Fibroblast of the conjunctiva (primary cell): ENCODE results near the gene GTF2F1.
"Not testable (repeated sequence)": the region's sequence is repeated elsewhere in the genome, so short reads cannot be mapped to it uniquely, and the experiment has no call there.

Source experiments
- DNase-seq: peaks from one replicate; pipeline ENCODE4 v3.0.0-alpha.2; 2010; ENCODE audit warnings: low read depth

Gene GTF2F1

DNA sequence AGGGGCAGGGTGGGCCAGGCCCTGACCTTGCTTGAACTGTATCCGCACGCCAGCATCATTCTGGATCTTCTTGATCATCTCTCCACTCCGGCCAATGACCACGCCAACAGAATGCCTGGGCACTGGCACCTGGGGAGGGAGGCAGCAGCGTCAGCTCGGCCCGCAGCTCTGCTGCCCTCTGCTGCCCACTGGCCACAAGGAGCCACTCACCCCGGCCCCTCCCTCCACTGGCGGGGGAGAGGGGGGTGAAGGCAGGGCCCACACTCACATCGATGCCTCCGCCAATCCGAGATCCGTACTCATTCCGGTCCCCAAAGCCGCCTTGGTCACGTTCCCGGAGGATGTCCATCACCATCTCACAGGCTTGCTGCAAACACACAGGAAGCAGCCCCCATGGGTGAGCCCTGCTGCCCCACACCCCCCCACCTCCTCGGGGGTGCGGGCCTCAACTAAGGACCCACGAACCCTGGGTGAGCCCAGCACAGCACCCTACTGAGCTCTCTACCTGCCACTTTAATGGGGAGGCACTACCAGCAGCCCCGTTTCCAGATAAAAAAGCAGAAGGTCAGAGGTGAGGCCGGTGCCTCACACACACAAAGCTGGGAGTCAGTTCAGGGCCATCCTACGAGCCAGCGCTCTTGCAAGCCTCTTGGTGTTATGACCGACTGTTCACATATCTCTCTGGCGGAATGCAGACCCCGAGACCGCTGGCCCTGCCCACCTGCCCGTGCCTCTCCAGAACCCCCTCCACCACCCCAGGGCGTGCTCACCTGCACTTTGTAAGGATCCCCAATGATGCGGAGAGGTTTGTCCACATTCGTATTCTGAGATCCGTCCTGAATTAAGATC, 25.0 kb upstream of the GTF2F1 start:
- DNase-seq: no peak

DNA sequence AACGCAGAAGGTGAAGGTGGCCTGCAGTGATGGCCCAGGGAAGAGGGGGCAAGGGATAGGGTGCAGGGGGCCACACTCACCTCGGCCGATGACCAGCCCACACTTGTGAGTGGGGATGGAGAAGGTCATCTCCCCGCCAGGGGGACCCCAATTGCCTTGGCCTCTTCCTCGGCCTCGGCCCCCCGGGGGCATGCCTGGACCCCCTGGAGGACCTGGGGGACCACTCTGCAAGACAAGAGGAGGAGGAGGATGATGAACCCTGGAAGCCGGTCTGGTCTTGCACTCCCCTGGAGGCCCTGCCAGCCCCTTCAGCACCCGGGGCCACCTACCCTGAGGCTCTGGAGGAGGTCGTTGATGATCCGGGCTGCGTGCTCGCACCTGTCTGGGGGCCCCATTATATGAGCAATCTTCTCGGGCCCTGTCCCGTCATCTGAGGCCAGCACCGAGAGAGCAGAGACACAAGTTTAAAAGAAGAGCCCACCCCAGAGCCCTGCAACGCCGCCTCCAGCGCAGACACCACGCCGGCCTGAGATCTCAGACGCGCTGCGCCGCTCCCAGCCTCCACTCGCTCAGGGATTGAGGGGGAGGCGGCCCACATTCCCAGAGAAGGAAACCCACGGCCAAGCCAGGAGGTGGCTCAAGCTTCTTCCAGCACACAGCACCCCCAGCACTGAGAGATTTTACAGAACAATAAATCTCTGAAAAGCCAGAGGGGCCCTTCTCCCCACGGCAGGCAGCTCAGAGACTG, 23.9 kb upstream of the GTF2F1 start:
- no peak for DNase-seq

DNA sequence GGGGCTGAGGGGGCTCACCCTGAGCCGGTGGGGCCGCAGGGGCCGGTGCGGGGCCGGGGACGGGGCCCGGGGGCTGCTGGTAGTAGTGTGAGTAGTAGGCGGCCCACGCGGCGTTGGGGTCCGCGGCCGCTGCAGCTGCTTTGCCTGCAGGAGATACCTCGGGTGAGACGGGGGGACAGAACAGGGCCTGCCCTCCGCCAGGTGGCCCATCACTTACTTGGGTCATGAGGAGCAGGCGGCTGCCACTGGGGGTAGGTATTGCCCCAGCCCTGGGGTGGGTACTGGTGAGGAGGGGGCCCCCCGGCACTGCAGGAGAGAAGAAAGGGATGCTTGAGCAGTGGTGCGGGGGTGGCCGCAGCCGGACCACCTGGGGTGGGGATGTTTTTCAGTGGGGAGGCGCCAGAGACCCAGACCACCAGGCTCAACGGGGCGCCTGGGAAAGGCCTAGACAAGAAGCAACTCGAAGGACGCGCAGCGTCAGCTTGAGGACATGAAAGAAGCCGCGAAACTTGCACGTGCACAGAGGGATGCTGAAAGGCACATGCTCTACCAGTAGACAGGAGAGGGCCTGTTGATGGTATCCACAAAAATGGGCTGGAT, 22.7 kb upstream of the GTF2F1 start:
- DNase-seq: no peak

DNA sequence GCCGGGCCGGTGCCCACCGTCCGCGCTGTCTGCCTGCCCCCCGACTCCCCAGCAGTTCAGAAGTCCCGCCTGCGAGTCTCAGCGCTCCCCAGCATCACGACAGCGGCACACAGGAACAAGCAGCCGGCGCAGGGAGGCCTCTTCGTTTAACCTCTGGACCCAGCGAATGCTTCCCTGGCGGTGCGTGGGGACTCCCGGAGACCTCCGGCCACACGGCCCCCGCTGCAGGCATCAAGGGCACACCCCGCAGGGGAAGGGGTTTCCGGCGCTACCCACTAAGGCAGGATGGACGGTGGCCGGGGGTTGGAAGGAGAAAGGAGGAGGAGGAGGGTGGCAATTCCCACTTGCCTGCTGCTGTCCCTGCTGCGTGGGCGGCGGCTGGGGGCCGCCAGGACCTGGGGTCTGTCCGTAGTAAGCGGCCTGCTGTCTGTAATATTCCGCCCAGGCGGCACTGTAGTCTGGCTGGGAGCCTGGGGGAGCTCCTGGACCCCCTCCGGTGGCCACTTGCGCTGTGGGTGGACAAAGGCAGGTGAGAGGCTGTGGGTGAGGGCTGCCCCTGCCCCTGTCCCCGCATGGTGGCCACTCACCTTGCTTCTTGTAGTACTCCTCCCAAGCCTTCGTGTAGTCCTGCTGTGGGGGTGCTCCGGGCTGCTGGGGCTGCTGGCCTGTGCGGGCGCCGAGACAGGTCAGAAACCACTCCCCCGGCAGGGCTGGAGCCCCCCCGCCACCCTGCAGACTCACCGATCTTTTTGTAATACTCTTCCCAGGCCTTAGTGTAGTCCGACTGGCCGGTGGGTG, 22.0 kb upstream of the GTF2F1 start:
- DNase-seq: no peak

DNA sequence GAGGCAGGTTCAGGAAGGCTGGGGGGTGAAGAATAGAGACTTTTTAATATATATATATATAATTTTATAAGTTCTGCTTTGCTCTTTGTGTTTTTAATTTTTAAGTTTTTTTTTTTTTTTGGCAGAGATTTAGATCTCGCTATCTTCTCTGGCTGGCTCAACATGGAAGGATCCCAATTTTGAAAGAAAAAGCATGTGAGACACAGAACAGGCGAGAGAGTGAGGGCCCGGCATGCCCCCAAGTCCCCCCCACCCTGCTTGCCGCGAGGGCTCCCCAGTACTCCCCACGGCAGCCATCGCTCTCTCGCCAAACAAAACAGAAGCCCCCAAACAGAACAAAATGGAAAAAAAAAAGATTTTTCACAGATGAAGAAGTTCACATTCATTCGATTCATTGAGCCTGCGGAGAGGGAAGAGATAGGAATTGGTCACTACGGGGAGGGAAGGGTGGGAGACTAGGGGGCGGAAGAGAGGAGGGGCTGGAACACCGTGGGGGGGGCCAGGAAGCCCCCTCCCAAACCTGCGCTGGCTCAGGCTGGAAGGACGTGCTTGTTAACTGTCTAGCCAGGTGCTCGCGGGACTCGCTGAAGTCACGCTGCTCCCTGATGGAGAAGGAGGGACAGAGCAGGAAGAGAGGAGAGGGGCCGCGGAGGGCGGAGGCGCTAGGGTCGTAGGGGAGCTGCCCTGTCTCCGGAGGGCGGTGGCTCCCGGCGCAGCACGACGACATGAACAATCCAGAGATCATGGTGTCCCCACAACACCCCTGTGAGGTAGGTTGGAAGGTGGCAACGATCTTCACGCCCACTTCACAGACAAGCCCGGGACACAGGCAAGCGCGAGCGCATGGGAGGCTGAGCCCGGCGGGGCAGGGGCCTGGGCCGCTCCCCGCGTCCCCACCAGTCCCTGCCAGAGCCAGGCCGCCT, 21.0 kb upstream of the GTF2F1 start:
- no peak for DNase-seq

DNA sequence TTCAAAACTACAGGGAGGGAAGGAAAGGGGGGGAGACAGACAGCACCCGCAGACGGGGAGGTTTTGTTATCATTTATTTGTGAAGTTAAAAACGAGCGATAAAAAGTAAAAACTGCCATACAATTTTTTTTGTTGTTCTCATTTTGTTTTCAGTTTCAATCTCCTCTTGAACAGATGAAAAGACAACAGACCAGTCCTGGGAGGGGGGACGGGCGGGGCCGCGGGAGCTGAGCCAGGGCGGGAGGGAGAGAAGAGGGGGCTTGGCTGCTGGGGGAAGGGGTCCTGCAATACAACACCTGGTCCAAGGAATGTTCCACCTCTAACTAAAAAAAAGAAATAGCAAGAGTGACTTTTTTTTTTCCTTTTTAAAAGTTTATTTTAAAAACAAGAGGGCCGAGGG, 20.3 kb upstream of the GTF2F1 start:
- DNase-seq: no peak

DNA sequence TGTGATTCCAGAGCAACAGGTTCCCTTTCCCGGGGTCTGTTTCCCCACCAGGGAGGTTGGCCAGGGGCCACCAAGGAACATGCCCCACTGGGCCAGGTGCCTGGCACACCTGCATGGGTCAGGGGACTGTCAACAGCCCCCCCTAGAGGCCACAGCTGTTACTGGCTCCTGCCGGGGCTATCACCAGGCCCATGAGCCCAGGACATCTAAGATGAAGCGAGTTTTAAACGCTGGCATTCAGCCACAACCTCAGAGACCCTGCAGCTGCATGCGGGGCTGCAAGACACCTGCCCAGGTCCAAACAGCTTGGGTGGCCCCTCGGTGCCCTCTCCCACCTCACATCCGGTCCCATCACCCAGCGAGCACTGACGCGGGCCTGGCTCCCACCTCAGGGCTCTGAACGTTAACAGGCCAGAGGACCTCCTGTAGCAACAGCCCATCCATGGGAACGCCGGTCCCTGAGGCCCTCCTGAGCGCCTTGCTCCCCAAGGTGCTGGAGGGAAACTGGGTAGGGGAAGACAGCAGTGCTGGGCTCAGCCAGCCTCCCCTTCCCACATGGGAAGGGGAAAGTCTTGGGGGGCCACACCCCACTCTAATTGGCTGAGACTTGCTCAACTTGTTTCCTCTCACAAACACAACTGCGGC, 19.6 kb upstream of the GTF2F1 start:
- no peak for DNase-seq

DNA sequence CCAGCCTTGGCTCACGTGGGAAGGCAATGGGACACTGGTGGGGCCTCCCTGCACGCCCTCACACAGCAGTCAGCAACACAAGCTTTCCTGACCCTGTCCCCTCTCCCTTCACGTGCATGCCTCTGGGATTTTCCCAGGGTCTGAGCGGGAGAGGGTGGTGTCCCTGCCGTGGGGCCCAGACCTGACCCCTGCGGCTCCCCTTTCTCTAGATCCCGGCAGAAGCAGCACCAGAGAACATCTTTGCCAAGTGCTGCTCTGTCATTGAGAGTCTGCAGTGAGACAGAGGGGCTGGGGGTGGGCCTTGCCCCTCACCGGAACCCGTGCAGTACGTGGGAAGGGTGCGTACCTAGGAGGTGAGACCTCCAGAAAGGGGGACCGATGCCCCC, 19.1 kb upstream of the GTF2F1 start:
- no peak for DNase-seq

DNA sequence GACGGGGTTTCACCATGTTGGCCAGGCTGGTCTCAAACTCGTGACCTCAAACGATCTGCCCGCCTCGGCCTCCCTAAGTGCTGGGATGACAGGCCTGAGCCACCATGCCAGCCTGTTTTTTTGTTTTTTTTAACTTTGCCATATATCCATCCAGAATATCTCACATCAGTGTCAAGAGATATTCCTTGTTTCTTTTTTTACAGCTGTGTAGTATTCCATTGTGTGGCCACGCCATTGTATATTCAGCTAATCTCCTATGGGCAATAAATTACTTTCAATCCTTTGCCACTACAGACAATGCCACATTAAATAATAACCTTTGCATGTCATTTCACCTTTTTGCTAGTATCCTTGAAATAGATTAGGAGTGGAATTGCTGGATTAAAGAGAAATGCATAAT, 16.4 kb upstream of the GTF2F1 start:
- DNase-seq: no peak

DNA sequence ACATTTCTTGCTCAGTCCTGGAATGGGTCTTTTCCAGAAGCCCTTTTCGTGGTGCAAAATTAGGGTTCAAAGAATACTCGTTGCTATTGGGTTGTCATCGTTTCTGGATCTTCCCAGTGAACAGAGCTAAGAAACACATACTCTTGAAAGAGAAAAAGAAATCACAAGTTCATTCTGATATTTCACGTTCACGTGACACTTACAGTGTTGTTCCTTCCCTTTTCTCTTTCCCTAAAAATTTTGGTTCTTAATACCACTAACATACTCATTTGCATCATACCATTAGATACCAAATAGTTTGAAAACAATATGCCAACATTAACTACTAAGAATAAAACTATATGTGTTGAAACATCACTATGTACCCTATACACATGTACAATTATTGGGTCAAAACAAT, 13.4 kb upstream of the GTF2F1 start:
- DNase-seq: no peak

DNA sequence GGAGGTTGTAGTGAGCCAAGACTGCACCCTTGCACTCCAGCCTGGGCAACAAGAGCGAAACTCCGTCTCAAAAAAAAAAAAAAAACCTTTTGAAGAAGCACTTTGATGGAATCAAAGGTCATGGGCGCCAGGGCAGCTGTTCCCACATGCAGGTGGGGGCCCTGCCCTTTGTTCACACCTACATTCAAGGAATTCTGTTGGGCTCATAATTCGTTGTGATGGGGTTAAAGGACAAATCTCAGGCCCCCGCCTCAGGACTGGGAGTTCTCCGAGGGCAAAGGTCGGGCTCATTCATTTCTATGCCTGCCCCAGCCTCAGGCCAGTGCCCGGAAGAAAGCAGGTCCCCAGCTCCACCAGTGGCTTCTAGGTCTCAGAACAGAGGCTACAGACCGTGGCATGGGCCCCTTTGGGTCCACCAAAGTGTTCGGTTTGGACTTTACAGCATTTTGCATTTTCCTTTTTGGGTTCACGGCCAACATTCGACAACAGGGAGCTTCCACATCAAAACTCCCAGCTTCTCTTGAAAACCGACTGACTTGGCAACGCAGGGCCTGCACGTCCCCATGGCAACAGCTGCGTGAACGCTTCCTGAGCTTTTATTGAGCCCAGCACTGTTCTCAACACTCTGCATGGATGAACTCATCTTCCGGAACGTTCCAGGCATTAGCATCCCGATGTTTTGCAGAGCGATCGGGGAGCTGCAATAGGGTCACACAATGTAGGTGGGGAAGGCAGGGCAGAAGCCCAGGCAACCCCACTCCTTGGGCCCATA, 10.1 kb upstream of the GTF2F1 start:
- DNase-seq: peak; percentile 27

DNA sequence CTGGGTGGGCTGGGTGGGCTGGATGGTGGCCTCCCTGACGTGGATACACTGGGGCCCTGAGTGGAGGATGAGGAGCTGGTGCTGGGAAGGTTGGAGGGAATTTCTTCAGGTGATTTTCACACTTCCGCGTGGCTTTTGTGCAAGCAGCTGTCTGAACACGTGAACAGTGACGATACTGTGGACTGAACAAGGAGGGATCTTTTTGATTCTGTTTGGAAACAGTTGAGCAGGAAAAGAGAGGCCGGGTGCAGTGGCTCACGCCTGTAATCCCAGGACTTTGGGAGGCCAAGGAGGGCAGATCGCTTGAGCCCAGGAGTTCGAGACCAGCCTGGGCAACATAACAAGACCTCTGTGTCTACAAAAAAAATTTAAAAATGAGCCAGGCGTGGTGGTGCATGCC, 9.1 kb upstream of the GTF2F1 start:
- DNase-seq: no peak

DNA sequence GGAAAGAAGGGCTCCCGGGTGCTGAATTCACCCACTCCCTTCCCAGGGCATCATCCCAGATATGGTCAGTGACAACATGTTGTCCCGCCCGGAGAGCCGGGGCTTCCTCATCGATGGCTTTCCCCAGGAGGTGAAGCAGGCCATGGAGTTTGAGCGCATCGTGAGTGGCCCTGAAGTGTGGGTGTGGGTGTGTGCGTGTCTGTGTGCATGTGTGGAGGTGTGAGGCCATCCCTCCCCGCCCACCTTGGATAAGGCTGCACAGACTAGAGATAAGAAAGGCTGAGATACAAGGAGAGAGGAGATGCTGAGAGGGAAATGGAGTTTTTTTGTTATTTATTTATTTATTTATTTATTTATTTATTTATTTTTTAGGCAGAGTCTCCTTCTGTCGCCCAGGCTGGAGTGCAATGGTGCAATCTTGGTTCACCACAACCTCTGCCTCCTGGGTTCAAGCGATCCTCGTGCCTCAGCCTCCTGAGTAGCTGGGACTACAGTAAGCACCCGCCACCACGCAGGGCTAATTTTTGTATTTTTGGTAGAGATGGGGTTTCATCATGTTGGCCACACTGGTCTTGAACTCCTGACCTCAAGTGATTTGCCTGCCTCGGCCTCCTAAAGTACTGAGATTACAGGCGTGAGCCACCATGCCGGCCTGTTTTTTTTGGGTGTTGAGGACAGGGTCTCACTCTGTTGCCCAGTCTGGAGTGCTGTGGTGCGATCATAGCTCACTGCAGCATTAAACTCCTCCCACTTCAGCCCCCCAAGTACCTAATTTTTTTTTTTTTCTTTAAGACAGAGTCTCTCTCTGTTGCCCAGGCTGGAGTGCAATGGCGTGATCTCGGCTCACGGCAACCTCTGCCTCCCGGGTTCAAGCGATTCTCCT, 7.3 kb upstream of the GTF2F1 start:
- not testable (repeated sequence) for DNase-seq

DNA sequence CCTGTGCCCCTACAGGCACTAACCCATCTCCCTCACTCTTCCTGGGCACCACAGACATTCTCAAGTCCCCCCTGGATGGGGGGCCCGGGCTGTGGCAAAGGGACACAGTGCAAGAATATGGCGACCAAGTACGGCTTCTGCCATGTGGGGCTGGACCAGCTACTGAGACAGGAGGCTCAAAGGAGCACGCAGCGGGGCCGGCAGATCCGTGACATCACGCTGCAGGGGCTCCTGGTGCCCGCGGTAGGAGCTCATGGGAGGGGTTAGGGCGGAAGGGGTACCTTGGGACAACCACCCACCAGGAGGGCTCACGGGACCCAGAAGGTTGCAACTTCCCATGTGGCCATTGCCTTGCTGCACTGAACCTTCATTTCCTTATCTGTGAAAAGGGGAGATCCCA, 3.3 kb upstream of the GTF2F1 start:
- DNase-seq: no peak

DNA sequence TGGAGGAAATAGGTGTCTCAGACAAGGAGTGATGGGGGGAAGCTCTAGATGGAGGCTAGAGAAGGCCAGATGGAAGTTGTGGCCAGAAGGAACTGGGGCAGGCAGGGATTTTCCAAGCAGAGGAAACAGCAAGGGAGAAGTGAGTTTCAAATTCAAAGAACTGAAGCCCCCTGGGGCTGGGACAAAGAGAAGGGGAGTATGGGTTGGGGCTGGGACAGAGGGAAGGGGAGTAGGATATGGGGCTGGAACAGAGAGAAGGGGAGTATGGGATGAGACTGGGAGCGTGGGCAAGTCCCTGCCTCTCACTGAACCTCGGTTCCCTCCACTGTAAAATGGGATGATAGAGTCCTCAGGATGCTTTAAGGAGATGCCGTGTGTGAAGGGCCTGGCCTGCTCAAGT, 1.9 kb upstream of the GTF2F1 start:
- DNase-seq: no peak

DNA sequence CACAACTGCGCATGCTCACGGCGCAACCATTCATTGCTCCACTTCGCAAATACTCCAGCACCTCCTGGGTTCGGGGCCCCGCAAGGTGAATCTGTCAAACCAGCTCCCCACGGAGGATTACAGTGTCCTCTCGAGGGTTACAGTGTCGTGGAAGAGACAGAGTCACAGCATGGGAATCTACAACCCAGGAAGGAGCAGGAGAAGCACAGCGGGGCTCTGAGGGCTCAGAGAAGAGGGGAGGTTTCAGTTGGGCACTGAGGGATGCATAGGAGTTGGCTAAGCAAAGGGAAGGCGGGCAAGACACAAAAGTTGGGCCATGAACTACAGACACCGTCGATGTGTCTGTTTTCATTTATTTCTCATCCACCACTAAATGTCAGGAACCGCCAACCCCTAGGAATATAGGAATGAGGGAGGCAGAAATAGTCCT, 1.0 kb upstream of the GTF2F1 start:
- DNase-seq: no peak

DNA sequence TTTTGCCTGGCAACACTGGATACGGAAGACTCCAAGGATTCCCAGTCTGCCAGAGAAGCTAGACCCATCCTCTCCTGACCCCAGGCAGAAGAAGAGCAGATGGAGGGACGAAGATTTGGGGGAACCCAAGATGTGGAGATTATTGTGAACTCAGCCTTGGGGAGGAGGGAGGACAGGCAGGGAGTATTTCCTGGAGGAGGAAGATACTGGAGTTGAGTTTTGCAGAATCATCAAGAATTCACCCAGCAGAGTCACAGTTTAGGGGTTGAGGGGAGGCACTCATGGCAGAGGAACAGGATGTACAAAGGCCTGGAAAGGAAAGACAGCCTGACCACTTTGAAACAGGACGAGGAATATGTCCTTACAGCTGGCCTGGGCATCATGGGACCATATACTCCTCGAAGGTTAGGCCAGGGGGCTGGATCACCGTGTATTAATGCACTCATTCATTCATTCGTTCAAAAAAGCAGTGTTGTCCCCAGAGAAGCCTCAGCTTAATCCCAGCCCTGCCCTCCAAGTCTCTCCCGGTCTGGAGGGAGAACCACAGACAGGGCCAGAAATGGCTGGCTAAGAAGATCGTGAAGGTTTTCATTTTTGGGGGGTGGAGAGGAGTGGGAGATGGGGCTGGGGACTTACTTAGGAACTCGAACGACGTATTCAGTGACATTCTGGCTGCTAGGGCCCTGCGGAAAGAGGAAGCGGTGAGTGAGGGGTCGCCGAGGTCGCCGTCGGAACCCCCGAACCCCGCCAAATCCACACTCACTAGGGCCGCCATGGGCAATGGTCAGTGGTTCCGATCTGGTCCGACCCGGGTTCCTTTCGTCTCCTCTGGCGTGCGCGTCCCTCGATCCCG, 517 bp downstream of the GTF2F1 start:
- DNase-seq: no peak

DNA sequence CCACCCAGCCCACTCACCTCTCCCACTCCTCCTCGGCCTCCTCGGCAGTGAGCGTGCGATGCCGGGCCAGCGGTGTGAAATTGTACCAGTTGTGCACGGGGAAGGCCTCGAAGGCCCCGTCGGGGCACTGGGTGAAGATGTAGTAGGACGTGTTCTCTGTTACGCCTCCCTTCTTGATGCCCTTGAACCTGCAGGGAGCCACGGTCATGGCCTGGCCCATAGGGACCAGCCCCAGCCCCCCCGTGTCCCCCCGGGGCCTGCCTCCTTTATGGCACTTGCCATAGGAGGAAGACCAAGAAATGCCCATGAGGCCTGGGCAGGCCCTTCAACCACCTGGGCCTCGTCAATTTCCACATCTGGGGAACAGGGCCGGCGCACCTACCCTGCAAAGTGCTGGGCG, 5.6 kb downstream of the GTF2F1 start:
- DNase-seq: no peak
